Small intestine (tissue), 7 donors: ENCODE data around the gene SOST. TPM values are rescaled to one million over a fixed set of nuclear protein-coding genes. Genes with fewer than 3 reads are reported as not detected.

Experiments used
- DNase-seq, 2 donors: peaks; one replicate each; pipeline versions ENCODE4 v3.0.0 to v3.0.0-alpha.2; 2013
- FAIRE-seq: peaks from 2 replicates; lab custom pipeline; 2012; peaks lifted over from hg19 to GRCh38; lab: Jason Lieb, UNC
- H3K27ac ChIP-seq, 3 donors: one replicate each; pipeline ENCODE4 v1.5.1; 2013; ENCODE audit warnings: low read length in 2 of 3, mild to moderate bottlenecking in 2 of 3, control low read depth in 1 of 3, inconsistent platforms in 1 of 3, low read depth in 1 of 3, moderate library complexity in 1 of 3
- H3K27me3 ChIP-seq, 3 donors: one replicate each; pipeline ENCODE4 v1.6.1; 2013; ENCODE audit warnings: low read length in 3 of 3, inconsistent platforms in 1 of 3; ENCODE audit not compliant: control insufficient read depth in 3 of 3, insufficient read depth in 3 of 3
- H3K36me3 ChIP-seq, 3 donors: one replicate each; pipeline ENCODE4 v1.6.1; 2013; ENCODE audit warnings: low read length in 3 of 3, inconsistent platforms in 1 of 3, low read depth in 1 of 3, mild to moderate bottlenecking in 1 of 3, moderate library complexity in 1 of 3; ENCODE audit not compliant: control insufficient read depth in 3 of 3, insufficient read depth in 2 of 3
- H3K4me1 ChIP-seq, 3 donors: one replicate each; pipeline ENCODE4 v1.6.1; 2013; ENCODE audit warnings: low read length in 2 of 3, inconsistent platforms in 1 of 3, low read depth in 1 of 3, mild to moderate bottlenecking in 1 of 3, moderate library complexity in 1 of 3; ENCODE audit not compliant: control insufficient read depth in 3 of 3, insufficient read depth in 2 of 3
- H3K4me3 ChIP-seq, 3 donors: one replicate each; pipeline ENCODE4 v1.5.1; 2013; ENCODE audit warnings: low read length in 3 of 3, control low read depth in 1 of 3, inconsistent platforms in 1 of 3, low read depth in 1 of 3, mild to moderate bottlenecking in 1 of 3, moderate library complexity in 1 of 3
- H3K9me3 ChIP-seq, 2 donors: one replicate each; pipeline ENCODE4 v1.6.1; 2013; ENCODE audit warnings: low read depth in 1 of 2, low read length in 1 of 2; ENCODE audit not compliant: control insufficient read depth in 2 of 2, insufficient read depth in 1 of 2
- WGBS, 3 donors: extraction: QIAGEN DNeasy Blood & Tissue Kit; methylation state at CpG; one replicate each; pipeline ENCODE4 v1.1.7; 2013; 5-methylcytosine and 5-hydroxymethylcytosine counted together
- polyA plus RNA-seq, 4 donors: library from polyadenylated mRNA; stranded (reverse) in 3 of 4; unstranded in 1 of 4; fragments of 200-250 nt in 3 of 4; fragments of 120-200 nt in 1 of 4; gene quantifications; one replicate each; pipeline versions ENCODE4 v1.2.1 to v1.2.3, GENCODE V29; 2013
- donor health status: healthy with polysubstance abuse.
- donor health status: control.
- donor health status: control.
- donor health status: Bipolar disorder and iron deficiency.
- donor health status: healthy.

Gene SOST
- polyA plus RNA-seq, 4 donors: 0.04 TPM; not detected in 3

- Histone ChIP-seq H3K27ac (no peak overlapping the region), H3K9me3 (no peaks in the 10 kb centered on the region), H3K36me3 (peaks cover 2 to 44% (median 6%) of the 10 kb centered on the region in 3 donors), H3K27me3 (no peaks in the 10 kb centered on the region), H3K4me1 (no peaks in the 10 kb centered on the region), H3K4me3 (no peak overlapping the region)
- FAIRE-seq (no peak), DNase-seq (peak; percentile 50 to 65)
- WGBS, 3 donors: 59 to 75% (median 64%) methylated on average over 7 of the region's 7 CpGs
These were observed 7.9 kb upstream of the SOST start for GRCh38 chr17:43766413-43767052.

GRCh38 chr17:43760254-43760852, 1.8 kb upstream of the SOST start:
- Histone ChIP-seq H3K27me3 (peaks cover 7 to 33% (median 16%) of the 10 kb centered on the region in 3 donors), H3K9me3 (no peaks in the 10 kb centered on the region), H3K4me3 (no peak overlapping the region), H3K36me3 (no peaks in the 10 kb centered on the region), H3K27ac (peak overlapping the region in 1 of 3 donors; percentile 31), H3K4me1 (peaks cover 0 to 4% (median 0%) of the 10 kb centered on the region in 3 donors)
- 5 to 15% (median 10%) methylated on average over 10 of the region's 10 CpGs for WGBS, 3 donors
- peak; percentile 95 to 97 for DNase-seq
- FAIRE-seq: peak; percentile 65

- Histone ChIP-seq H3K27me3 (peaks cover 11 to 37% (median 16%) of the 10 kb centered on the region in 3 donors), H3K27ac (no peak overlapping the region), H3K4me3 (no peak overlapping the region), H3K4me1 (peaks cover 0 to 4% (median 3%) of the 10 kb centered on the region in 3 donors), H3K36me3 (no peaks in the 10 kb centered on the region), H3K9me3 (no peaks in the 10 kb centered on the region)
- WGBS, 3 donors: 62 to 82% (median 72%) methylated on average over 7 of the region's 7 CpGs
- no peak for FAIRE-seq
- no peak for DNase-seq
These were observed 1.2 kb upstream of the SOST start for GRCh38 chr17:43759836-43760235.

GRCh38 chr17:43758086-43758485, 505 bp downstream of the SOST start:
- WGBS, 3 donors: 65 to 81% (median 68%) methylated on average over 6 of the region's 6 CpGs
- Histone ChIP-seq H3K4me1 (peaks cover 0 to 4% (median 3%) of the 10 kb centered on the region in 3 donors), H3K36me3 (no peaks in the 10 kb centered on the region), H3K27ac (no peak overlapping the region), H3K27me3 (peaks cover 11 to 51% (median 20%) of the 10 kb centered on the region in 3 donors), H3K4me3 (no peak overlapping the region), H3K9me3 (no peaks in the 10 kb centered on the region)
- DNase-seq (no peak), FAIRE-seq (no peak)

GRCh38 chr17:43757171-43757660, 1.4 kb downstream of the SOST start:
- H3K4me1 ChIP-seq: peaks cover 0 to 4% (median 3%) of the 10 kb centered on the region in 3 donors
- H3K36me3 ChIP-seq: no peaks in the 10 kb centered on the region
- WGBS, 3 donors: 67 to 82% (median 73%) methylated on average over 8 of the region's 8 CpGs
- DNase-seq: no peak
- H3K4me3 ChIP-seq: no peak overlapping the region
- FAIRE-seq: no peak
- H3K27me3 ChIP-seq: peaks cover 11 to 56% (median 20%) of the 10 kb centered on the region in 3 donors
- no peaks in the 10 kb centered on the region for H3K9me3 ChIP-seq
- H3K27ac ChIP-seq: no peak overlapping the region

GRCh38 chr17:43756201-43756600, 2.4 kb downstream of the SOST start:
- peaks cover 11 to 56% (median 20%) of the 10 kb centered on the region in 3 donors for H3K27me3 ChIP-seq
- WGBS, 3 donors: 80 to 82% (median 82%) methylated on average over 6 of the region's 6 CpGs

GRCh38 chr17:43755389-43755875, 3.2 kb downstream of the SOST start:
- Histone ChIP-seq H3K9me3 (no peaks in the 10 kb centered on the region), H3K27me3 (peaks cover 11 to 56% (median 20%) of the 10 kb centered on the region in 3 donors), H3K4me3 (no peak overlapping the region), H3K36me3 (no peaks in the 10 kb centered on the region), H3K27ac (no peak overlapping the region), H3K4me1 (peaks cover 0 to 3% (median 0%) of the 10 kb centered on the region in 3 donors)
- DNase-seq (peak; percentile 20 to 70), FAIRE-seq (no peak)
- WGBS, 3 donors: 1 to 6% (median 3%) methylated on average over 39 to 60 of the region's 60 CpGs

More at GRCh38 chr17:43756201-43756600, 2.4 kb downstream of the SOST start:
- peaks cover 0 to 4% (median 3%) of the 10 kb centered on the region in 3 donors for H3K4me1 ChIP-seq
- H3K9me3 ChIP-seq: no peaks in the 10 kb centered on the region
- DNase-seq (no peak), FAIRE-seq (no peak)
- no peak overlapping the region for H3K4me3 ChIP-seq
- no peaks in the 10 kb centered on the region for H3K36me3 ChIP-seq
- no peak overlapping the region for H3K27ac ChIP-seq

GRCh38 chr17:43754947-43755346, 3.6 kb downstream of the SOST start:
- H3K27ac ChIP-seq: no peak overlapping the region
- WGBS, 3 donors: 25 to 30% (median 29%) methylated on average over 18 to 21 of the region's 21 CpGs
- DNase-seq (no peak), FAIRE-seq (no peak)
- H3K4me1 ChIP-seq: peaks cover 0 to 3% (median 0%) of the 10 kb centered on the region in 3 donors
- no peaks in the 10 kb centered on the region for H3K36me3 ChIP-seq
- peaks cover 11 to 56% (median 20%) of the 10 kb centered on the region in 3 donors for H3K27me3 ChIP-seq
- no peaks in the 10 kb centered on the region for H3K9me3 ChIP-seq
- no peak overlapping the region for H3K4me3 ChIP-seq
